RCC 7860 (cell line): ENCODE results near the gene BCL2.

ENCODE experiments used
- DNase-seq: peaks from one replicate; pipeline ENCODE4 v3.0.0-alpha.2; 2015; ENCODE audit warnings: low spot score
- FAIRE-seq: peaks from 2 replicates; lab custom pipeline; 2012; peaks lifted over from hg19 to GRCh38; lab: Jason Lieb, UNC

The BCL2 gene

DNA sequence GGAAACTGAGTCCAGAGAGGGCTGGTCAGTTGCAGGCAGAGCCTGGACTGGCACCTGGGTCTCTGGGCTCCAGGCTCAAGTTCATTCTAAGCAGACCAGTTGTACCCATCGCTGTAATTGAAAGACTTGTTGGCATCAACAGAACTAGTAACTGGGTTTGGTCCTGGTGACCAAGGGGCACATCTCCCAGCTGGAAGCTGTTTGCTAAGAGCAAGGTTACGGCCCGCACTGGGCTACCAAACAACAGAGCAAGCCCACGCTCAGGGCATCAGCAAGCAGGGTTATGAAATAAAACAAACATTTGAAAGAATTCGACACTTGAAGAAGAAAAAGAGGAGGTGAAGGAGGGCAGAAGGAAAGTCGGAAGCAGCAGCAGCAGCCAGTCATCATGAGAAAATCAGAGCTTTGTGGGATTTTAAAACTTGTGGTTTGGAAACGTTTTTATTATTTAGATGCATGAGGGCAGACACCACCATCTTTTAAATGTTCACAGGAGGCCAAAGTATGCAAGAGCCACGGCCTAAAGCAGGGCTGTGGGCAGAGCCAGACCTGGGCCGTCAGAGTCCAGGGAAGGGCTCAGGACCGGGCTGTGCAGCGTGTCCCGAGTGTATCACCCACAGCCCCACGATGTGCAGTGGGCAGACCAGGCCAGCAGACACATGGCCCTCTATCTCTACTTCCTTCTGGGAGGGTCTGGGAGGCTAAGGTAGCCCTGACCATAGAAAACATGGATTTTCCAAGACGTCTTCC, 220.3 kb downstream of the BCL2 start:
- FAIRE-seq (no peak), DNase-seq (no peak)

DNA sequence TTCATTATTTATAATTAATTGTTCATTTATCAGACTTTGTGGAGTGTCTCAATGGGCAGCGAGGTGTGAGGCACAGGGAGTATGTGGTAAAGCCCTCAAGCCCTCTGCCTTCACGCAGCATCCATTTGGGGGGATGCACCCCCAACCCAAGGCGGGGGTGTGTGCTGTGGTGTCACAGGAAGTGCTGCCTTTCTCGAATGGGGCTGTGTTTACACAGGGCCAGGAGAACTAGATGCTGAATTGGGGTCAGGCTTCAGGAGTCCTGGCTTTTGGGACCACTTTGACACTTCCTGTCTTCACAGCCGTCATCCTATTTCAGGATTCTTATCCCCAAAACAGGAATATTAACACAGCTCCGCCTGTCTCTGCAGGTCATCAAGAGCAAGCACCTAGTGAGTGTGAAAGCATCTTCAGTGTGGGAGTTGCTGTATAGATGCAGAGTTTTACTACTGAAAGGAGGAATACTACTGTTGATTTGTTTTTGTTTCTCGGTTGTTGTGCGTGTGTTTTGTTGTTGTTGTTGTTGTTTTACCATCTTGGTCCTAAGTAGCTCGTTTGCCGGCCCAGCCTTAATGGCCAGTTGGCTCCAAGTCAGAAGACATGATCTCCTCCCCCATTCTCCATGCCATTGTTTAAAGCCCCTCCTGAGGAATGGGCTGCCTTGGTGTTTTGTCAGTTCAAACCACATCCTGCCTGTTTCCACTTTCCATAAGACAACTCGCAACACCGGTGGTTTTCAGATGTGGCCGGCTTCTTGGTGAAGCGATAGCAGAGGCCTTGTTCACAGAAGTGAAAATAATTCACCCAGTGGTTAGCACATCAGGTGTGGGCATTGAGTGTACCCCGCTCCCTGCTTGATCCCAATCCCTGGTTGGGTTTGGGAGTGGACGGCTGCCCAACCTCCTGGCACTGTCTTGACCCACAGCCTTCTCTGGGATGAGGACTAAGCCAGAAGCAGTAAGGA, 221.3 kb downstream of the BCL2 start:
- DNase-seq = no peak
- FAIRE-seq = no peak

GRCh38 chr18:63097178-63097577, 222.4 kb downstream of the BCL2 start:
- DNase-seq = no peak
- no peak for FAIRE-seq

DNA sequence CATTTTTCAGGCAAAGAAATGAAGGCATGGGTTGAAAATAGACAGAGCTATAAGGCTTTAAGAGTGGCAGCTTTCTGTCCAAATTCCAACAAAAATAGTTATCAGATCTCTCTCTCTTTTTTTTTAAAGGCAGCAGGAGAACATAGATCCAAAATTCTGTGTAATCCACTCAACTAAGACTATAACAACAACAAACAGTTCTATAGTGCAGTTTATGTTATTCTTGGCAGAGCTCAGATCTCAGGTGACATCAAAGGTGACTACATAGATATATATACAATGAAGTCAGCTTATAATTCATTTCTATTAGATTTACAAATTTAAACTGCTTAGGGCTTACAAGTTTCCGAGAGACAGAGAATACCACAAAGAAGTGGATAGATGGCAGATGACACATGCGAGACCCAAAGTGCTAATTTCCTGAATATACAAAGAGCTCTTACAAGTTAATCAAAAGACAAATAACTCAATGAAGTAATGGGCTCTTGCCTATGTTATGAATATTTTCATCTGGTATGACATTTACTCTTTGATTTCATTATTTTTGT, 223.2 kb downstream of the BCL2 start:
- DNase-seq = no peak
- no peak for FAIRE-seq

GRCh38 chr18:63095768-63096167, 223.8 kb downstream of the BCL2 start:
- FAIRE-seq = no peak
- no peak for DNase-seq

DNA sequence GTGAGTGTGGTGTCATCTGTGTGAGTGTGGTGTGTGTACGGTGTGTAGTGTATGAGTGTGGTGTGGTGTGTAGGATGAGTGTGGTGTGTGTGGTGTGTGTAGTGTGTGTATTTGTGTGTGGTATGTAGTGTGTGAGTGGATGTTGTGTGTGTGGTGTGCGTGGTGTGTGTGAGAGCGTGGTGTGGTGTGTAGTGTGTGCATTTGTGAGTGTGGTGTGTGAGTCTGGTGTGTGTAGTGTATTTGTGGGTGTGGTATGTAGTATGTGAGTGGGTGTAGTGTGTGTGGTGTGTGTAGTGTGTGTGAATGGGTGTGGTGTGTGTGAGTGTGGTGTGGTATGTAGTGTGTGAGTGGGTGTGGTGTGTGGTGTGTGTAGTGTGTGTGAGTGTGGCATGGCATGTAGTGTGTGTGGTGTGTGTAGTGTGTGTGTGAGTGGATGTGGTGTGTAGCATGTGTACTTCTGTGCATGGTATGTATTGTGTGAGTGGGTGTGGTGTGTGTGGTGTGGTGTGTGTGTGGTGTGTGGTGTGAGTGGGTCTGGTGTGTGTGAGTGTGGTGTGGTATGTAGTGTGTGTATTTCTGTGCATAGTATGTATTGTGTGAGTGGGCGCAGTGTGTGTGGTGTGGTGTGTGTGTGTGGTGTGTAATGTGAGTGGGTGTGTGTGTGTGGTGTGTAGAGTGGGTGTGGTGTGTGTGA, 227.8 kb downstream of the BCL2 start:
- no peak for FAIRE-seq

GRCh38 chr18:63090334-63090733, 229.2 kb downstream of the BCL2 start:
- no peak for FAIRE-seq
- no peak for DNase-seq

More for the DNA sequence above, 227.8 kb downstream of the BCL2 start:
- DNase-seq = no peak

- DNase-seq = no peak
- no peak for FAIRE-seq
Observed at GRCh38 chr18:63089041-63089440, 230.5 kb downstream of the BCL2 start.

DNA sequence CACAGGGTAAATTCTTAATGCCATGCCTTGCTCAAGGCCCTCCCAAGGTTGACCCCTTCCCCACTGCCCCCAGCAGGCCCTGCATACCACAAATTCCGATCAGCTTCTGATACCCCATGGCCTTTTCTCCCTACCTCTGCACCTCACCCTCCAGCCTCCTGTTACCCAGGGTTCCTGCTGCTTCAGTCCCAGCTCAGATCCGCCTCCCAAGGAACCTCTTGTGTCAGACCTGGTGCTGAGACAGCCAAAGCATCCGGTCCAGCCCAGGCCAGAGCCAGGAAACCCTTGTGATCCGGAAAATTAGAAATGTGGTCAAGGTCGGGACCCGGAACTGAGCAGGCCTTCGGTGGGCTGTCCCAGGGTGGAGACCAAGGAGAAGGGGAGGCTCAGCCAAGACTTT, 231.3 kb downstream of the BCL2 start:
- DNase-seq (no peak), FAIRE-seq (no peak)

DNA sequence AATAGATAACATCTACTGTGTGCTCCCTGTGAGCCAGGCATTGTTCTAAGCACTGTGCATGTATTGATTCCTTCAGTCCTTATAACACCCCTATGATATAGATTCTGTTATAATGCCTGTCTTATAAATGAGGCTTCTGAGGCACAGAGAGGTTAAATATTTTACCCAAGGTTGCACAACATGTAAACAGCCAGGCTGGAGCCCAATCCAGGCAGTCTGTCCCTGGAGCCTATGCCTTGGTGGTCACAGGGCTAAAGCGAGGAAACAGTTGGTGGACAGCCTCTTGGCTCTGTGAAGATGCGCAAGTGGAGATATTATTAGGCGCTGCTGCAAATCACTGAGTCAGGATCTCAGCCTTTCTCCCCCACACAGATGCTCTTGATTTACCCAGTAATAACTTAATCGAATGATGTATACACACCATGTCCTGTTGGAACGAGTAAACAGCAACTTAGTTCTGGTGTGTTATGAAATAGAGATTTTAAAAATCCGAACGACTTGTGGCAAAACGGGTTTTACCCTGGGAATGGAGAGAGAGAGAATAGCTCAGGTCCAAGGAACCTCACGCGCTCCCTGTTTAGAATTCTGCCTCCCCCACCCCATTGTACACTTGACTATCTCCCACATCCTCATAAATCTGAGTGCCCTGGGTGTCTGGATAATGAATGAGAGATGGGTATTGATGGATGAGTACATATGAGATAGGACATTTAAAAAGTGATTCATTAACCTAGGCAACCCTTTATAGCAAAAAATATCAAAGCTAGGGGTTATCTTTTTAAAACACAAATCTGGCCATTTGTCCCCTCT, 231.9 kb downstream of the BCL2 start:
- no peak for FAIRE-seq
- no peak for DNase-seq

DNA sequence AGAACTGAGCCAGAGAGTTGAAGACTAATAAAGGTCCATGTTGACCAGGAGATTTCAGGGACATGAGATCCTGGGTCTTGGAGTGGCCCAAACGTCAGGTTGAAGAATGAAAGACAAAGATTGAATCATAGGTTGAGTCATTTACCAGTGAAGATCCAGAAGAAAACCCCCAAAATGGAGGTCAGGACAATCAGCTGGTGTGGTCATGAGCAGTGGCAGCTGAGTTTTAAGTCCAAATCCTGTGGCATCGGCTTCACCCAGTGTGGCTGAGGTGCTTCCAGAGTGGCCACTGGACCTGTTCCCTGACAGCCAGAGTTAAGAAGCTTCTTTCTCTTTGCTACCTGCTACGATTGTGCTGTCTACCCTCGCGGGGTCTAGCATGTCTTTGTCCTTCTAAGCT, 234.0 kb downstream of the BCL2 start:
- no peak for FAIRE-seq
- DNase-seq = no peak

GRCh38 chr18:63084219-63084618, 235.3 kb downstream of the BCL2 start:
- no peak for FAIRE-seq
- no peak for DNase-seq

GRCh38 chr18:63083555-63083954, 236.0 kb downstream of the BCL2 start:
- no peak for FAIRE-seq
- DNase-seq = no peak

DNA sequence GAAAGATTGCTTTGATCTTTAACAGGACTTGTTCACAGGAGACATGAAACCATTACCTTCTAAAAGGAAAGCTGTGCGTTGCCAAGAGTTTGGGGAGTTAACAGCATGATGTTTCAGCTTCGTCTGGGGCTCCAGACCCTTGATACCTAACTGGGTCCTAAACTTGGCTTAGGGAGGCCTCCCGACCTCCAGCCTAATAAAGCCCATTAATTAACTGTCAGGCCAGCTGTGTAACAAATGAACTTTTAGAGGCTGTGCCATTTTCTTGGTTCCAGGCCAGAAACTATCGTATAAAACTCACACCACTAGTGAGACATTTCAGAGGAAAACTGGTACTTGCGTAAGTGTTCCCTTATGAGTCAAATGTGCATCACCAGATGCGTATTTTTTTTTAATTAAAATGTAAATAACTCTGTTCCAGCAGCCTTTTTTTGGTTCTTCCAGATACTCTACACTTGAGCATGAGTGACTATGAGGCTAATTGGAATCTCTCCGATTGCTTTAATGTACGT, 236.5 kb downstream of the BCL2 start:
- FAIRE-seq (no peak), DNase-seq (no peak)

- no peak for FAIRE-seq
- DNase-seq = no peak
Observed at GRCh38 chr18:63082366-63083019, 237.1 kb downstream of the BCL2 start.

DNA sequence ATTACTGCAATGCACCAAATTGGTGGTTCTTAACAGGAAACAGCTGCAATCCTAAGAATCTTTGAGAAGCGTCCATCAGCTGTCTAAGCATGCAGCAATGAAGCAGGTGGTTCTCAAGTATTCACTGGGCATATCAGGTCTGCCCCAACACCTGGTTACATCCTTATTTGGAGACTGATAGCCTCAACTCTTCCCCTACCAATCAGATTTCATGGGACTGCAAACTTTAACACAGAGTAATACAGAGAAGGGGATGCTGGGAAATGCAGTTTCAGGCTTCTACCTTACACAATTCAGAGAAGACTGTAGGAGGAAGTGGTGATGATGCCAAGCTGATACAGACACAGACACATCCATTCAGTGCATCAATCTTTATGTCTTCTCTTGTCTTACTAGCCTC, 240.5 kb downstream of the BCL2 start:
- FAIRE-seq = no peak

DNA sequence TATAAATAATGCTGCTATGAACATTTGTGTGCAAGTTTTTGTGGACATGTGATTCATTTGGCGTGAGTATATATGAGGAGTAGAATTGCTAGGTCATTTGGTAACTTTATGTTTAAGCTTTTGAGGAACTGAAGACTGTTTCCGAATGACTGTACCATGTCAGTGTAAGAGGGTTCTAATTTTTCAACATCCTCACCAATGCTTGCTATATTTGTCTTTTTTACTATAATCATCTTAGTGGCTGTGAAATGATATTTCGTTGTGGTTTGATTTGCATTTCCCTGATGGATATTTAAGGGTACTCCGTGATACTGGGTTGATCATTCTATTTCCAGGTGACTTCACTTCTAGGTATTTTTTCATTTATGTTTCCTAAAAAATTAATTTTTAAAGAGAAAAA, 241.1 kb downstream of the BCL2 start:
- DNase-seq (no peak), FAIRE-seq (no peak)

More for the DNA sequence above, 240.5 kb downstream of the BCL2 start:
- DNase-seq = no peak

DNA sequence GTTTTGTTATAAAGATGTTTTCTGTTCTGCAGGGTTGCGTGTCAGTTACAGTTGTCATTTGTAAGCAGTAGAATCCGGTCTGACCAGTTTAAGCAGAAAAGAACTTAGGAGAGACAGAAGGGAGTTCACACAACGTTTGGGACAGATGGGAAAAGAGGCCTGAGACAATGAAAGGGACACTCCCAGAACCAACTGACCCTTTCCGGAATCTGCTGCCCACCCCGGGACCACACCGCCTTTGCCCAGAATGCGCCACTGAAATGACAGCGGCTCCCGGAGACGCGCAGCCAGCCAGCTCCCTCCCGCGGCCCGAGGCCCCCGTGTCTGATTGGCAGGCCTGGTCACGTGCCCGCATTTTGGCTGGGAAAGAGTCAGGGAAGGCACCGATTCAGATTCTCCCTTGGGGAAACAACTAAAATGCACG, 244.6 kb downstream of the BCL2 start:
- DNase-seq (no peak), FAIRE-seq (no peak)

GRCh38 chr18:63073481-63073880, 246.1 kb downstream of the BCL2 start:
- FAIRE-seq (no peak), DNase-seq (no peak)
